ENCODE measurements around the gene SIRPA. TPM values are rescaled to one million over a fixed set of nuclear protein-coding genes. Genes with fewer than 3 reads are reported as not detected.
A peak's percentile ranks its signal among the peaks of the same experiment; 100 is the strongest.

Gene SIRPA
- total and polyA plus RNA-seq, 2 experiments from 2014 or later: 16.0 to 18.6 TPM

DNA sequence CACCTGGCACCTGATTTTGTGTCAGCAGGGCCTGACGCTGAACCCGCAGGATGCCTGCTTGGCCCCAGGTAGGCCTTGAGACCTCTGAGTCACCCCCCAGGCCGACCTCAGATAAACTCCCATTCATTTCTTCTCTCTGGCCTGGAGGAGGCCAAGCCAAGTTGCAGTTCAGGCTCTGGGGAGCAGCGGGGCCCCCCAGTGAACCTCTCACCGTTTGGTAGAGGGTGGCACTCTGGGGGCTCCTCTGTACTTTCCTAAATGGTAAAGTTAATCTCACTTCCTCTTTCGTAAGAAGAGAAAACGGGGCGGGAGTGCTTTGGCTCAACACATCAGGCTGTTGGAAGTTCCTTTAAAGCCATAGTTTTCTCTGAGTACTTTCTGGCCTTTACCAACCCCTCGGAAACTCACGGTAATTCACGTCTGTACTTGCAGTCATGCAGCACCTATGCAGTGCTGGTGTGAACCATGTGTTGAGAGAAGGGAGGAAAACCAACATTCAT, 2.8 kb downstream of the SIRPA start:
- H3K9me2 ChIP-seq (replicated peaks; ENCODE audit: insufficient read depth): no peaks in the 10 kb centered on the region
- H3K79me2 ChIP-seq: peaks cover 33% of the 10 kb centered on the region
- H3K4me3 ChIP-seq: no peak overlapping the region
- no peak overlapping the region for H2AFZ ChIP-seq
- no peaks in the 10 kb centered on the region for H3K9me3 ChIP-seq (ENCODE audit: low read depth)
- no peaks in the 10 kb centered on the region for H4K20me1 ChIP-seq (ENCODE audit: insufficient read depth, poor library complexity, severe bottlenecking)
- H3K4me1 ChIP-seq (ENCODE audit: insufficient read depth): peaks cover 18% of the 10 kb centered on the region
- DNase-seq (ENCODE audit: low spot score): no peak
- peak overlapping the region; percentile 98 for H3K4me2 ChIP-seq
- peak overlapping the region; percentile 46 for H3K27ac ChIP-seq
- 76% methylated on average over 11 of the region's 11 CpGs for WGBS (ENCODE audit: low lambda C conversion rate, missing lambda C conversion rate)
- no peaks in the 10 kb centered on the region for H3K36me3 ChIP-seq (replicated peaks; ENCODE audit: insufficient read depth, low read depth)
- TF ChIP-seq, protein P1, sequence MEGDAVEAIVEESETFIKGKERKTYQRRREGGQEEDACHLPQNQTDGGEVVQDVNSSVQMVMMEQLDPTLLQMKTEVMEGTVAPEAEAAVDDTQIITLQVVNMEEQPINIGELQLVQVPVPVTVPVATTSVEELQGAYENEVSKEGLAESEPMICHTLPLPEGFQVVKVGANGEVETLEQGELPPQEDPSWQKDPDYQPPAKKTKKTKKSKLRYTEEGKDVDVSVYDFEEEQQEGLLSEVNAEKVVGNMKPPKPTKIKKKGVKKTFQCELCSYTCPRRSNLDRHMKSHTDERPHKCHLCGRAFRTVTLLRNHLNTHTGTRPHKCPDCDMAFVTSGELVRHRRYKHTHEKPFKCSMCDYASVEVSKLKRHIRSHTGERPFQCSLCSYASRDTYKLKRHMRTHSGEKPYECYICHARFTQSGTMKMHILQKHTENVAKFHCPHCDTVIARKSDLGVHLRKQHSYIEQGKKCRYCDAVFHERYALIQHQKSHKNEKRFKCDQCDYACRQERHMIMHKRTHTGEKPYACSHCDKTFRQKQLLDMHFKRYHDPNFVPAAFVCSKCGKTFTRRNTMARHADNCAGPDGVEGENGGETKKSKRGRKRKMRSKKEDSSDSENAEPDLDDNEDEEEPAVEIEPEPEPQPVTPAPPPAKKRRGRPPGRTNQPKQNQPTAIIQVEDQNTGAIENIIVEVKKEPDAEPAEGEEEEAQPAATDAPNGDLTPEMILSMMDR (IDR thresholded peaks at IDR 0.05; ENCODE audit: poor library complexity): no peak
- no peak for TF ChIP-seq EZH2 (IDR thresholded peaks at IDR 0.05; ENCODE audit: borderline replicate concordance)
- TF ChIP-seq EZH2phosphoT487 (IDR thresholded peaks at IDR 0.05; ENCODE audit: low read depth, severe bottlenecking, unreplicated experiment): no peak
- H3K27me3 ChIP-seq: no peaks in the 10 kb centered on the region

DNA sequence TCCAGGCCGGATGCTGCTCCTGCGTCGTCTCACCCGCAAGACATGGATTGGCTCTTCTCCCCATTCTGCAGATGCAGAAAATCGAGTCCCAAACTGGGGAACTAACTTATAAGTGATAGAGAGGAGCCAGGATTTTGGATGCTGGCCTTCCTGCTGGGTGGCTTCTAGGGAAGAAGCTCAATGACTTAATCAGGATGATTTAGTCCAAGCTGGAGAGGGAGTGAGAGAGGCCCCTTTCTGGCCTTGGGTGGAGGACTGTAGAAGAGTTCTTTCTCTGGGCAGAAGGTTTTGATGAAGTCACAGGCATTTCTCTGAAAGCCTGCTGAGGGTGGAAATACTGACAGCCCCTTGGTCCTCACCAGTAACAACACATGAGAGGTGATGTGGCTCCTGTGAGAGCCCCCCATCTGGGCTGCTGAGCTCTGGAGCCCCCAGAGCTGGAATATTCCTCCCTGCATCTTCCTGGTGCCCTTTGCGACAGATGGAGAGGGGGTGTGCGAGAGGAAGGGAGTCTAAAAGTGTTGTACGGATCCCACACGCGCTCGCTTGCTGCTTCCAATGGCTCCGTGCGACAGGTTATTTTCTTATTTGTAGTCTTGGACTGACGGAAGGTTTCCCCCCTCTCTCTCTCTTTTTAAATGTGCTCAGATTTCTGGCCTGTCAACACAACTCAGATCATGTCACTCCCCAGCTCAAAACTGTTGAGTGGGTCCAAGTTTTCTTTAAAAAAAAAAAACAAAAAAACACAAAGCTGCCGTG, 3.5 kb downstream of the SIRPA start:
- no peaks in the 10 kb centered on the region for H4K20me1 ChIP-seq (ENCODE audit: insufficient read depth, poor library complexity, severe bottlenecking)
- H3K9me3 ChIP-seq (ENCODE audit: low read depth): no peaks in the 10 kb centered on the region
- no peak for DNase-seq (ENCODE audit: low spot score)
- H3K4me1 ChIP-seq (ENCODE audit: insufficient read depth): peaks cover 16% of the 10 kb centered on the region
- peaks cover 33% of the 10 kb centered on the region for H3K79me2 ChIP-seq
- no peak overlapping the region for H2AFZ ChIP-seq
- no peak overlapping the region for H3K4me3 ChIP-seq
- 92% methylated on average over 15 of the region's 15 CpGs for WGBS (ENCODE audit: low lambda C conversion rate, missing lambda C conversion rate)
- TF ChIP-seq EZH2 (IDR thresholded peaks at IDR 0.05; ENCODE audit: borderline replicate concordance) (no peak), EZH2phosphoT487 (IDR thresholded peaks at IDR 0.05; ENCODE audit: low read depth, severe bottlenecking, unreplicated experiment) (no peak)
- TF ChIP-seq, protein P1 (IDR thresholded peaks at IDR 0.05; ENCODE audit: poor library complexity): no peak
- no peak overlapping the region for H3K4me2 ChIP-seq
- H3K27me3 ChIP-seq: no peaks in the 10 kb centered on the region
- H3K36me3 ChIP-seq (replicated peaks; ENCODE audit: insufficient read depth, low read depth): no peaks in the 10 kb centered on the region
- no peaks in the 10 kb centered on the region for H3K9me2 ChIP-seq (replicated peaks; ENCODE audit: insufficient read depth)
- no peak overlapping the region for H3K27ac ChIP-seq

DNA sequence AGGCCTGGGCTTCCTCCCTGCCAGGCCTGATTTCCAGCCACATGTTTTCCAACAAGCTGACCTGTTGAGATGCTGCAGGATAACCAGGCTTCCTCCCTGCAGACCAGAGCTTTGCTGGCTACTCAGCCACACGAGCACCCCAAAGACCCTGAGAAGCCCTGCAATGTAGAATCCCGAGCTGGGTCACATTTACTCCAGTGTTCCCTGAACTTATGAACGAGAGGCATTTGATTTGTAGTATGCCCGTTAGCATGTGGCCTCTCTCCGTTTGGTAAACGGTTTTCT, 4.0 kb downstream of the SIRPA start:
- Histone ChIP-seq H3K27me3 (no peaks in the 10 kb centered on the region), H3K79me2 (peaks cover 33% of the 10 kb centered on the region), H3K36me3 (replicated peaks; ENCODE audit: insufficient read depth, low read depth) (no peaks in the 10 kb centered on the region), H3K4me1 (ENCODE audit: insufficient read depth) (peaks cover 15% of the 10 kb centered on the region), H3K4me3 (no peak overlapping the region), H2AFZ (no peak overlapping the region), H3K27ac (no peak overlapping the region), H4K20me1 (ENCODE audit: insufficient read depth, poor library complexity, severe bottlenecking) (no peaks in the 10 kb centered on the region), H3K9me2 (replicated peaks; ENCODE audit: insufficient read depth) (no peaks in the 10 kb centered on the region), H3K9me3 (ENCODE audit: low read depth) (no peaks in the 10 kb centered on the region), H3K4me2 (no peak overlapping the region)
- no peak for DNase-seq (ENCODE audit: low spot score)
- TF ChIP-seq EZH2 (IDR thresholded peaks at IDR 0.05; ENCODE audit: borderline replicate concordance) (no peak), EZH2phosphoT487 (IDR thresholded peaks at IDR 0.05; ENCODE audit: low read depth, severe bottlenecking, unreplicated experiment) (no peak)
- TF ChIP-seq, protein P1 (IDR thresholded peaks at IDR 0.05; ENCODE audit: poor library complexity): no peak
- WGBS (ENCODE audit: low lambda C conversion rate, missing lambda C conversion rate): 88% methylated on average over 6 of the region's 6 CpGs
